ENCODE measurements around the gene ATXN7. TPM values are rescaled to one million over a fixed set of nuclear protein-coding genes. Genes with fewer than 3 reads are reported as not detected.

Gene ATXN7
- total and polyA plus RNA-seq, 2 of the 4 experiments (the other 2 are of a cell fraction): 8.6 to 13.6 TPM

DNA sequence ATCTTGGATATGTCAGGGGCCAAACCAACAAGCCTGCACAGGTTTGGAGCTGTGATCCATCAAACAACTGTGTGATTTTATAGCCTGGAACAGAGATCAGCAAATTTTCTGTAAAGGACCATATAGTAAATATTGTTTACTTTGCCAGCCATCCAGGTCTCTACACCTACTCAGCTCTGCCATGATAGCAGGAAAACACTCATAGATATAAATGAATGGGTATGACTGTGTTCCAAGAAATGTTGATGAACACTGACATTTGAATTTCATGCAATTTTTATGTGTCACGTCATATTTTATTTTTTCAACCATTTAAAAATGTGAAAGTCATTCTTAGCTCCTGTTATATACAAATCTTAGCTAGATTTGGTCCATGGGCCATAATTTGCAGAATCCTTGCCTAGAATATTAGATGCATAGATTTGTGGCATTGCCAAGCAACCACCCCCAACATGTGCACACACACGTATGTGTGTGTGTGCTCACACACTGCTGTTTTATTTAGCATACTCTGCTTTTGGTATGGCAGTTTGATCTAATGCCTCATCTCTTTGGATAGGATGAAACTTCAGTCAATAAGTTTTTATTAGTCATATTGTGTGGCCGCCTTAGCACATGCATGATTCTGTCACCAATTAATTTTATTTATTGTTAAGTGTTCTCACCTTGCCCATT, 6.4 kb downstream of the ATXN7 start (continued):
- TF ChIP-seq RCOR1 (IDR thresholded peaks at IDR 0.05; ENCODE audit: insufficient replicate concordance, low read length): no peak
- TF ChIP-seq MAZ (IDR thresholded peaks at IDR 0.05; ENCODE audit: borderline replicate concordance, low read depth, low read length): no peak

DNA sequence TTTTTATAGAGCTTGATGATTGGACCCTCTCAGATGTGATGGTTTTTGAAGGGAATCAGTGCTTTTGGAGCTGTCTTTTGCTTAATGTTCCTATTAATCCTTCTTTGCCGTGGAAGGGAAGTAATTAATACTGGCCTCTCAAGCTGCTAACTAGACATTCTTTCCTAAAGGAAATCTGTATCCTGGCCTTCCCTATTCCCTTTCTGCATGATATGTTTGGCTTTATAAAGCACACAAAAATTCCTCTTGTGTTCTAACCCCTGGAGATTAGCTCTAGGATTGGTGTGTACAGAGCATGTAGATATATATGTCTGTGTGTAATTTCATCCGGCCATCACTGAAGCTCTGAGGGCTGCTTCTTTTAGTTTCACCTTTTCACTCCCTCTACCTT, 6.9 kb downstream of the ATXN7 start:
- no peak overlapping the region for H2AFZ ChIP-seq (replicated peaks; ENCODE audit: low read length, poor library complexity)
- dilution Hi-C loops (cut with HindIII; ENCODE audit: low sequenced_read_pairs, unreplicated experiment) (no loop called here), intact Hi-C loops (cut with micrococcal nuclease) (no loop called here), in situ Hi-C loops (cut with MboI; ENCODE audit: low sequenced_read_pairs) (no loop called here)
- no peak overlapping the region for H2BK5ac ChIP-seq (ENCODE audit: low read depth, low read length, poor library complexity, severe bottlenecking)
- H4K20me1 ChIP-seq (ENCODE audit: insufficient read depth, low read length): peaks cover 31% of the 10 kb centered on the region; the same call in 1 of the 2 replicates
- no peak overlapping the region for H3K4me3 ChIP-seq (ENCODE audit: insufficient read depth, low read depth, low read length)
- no peak for TF ChIP-seq RCOR1 (IDR thresholded peaks at IDR 0.05; ENCODE audit: insufficient replicate concordance, low read length)
- TF ChIP-seq MXI1 (IDR thresholded peaks at IDR 0.05; ENCODE audit: borderline replicate concordance, low read depth, low read length): no peak
- TF ChIP-seq MAZ (IDR thresholded peaks at IDR 0.05; ENCODE audit: borderline replicate concordance, low read depth, low read length): no peak
- TF ChIP-seq SMC3 (IDR thresholded peaks at IDR 0.05; ENCODE audit: low read depth, low read length): no peak
- TF ChIP-seq NFE2L2 (IDR thresholded peaks at IDR 0.05; ENCODE audit: low read depth, low read length): no peak
- no peak overlapping the region for H2AK5ac ChIP-seq (ENCODE audit: low read depth, low read length)
- no peak overlapping the region for H3K27ac ChIP-seq (ENCODE audit: insufficient read depth, low read length)
- no peak overlapping the region for H3K14ac ChIP-seq (replicated peaks; ENCODE audit: low read depth, low read length)
- H2BK15ac ChIP-seq (ENCODE audit: low read depth, low read length): no peak overlapping the region
- H3K4me2 ChIP-seq (ENCODE audit: low read depth, low read length): no peak overlapping the region
- no peaks in the 10 kb centered on the region for H3K9me3 ChIP-seq (ENCODE audit: control insufficient read depth, insufficient read depth, low read length)
- no TSS peak for BruUV-seq (replicated peaks)
- H2BK20ac ChIP-seq (ENCODE audit: low read depth, low read length): no peak overlapping the region
- peaks cover 3% of the 10 kb centered on the region for H3K4me1 ChIP-seq (ENCODE audit: control insufficient read depth, insufficient read depth, low read length)
- H4K91ac ChIP-seq (ENCODE audit: insufficient read depth, low read depth, low read length): no peak overlapping the region
- H4K8ac ChIP-seq (ENCODE audit: low read depth in 2 of 2, low read length in 2 of 2): no peak overlapping the region
- H2BK120ac ChIP-seq (ENCODE audit: low read depth, low read length): no peak overlapping the region
- H3K9ac ChIP-seq (ENCODE audit: low read depth, low read length): no peak overlapping the region
- peaks cover 46 to 74% of the 10 kb centered on the region in 2 experiments for H3K79me1 ChIP-seq (ENCODE audit: low read depth in 1 of 2, low read length in 2 of 2)
- ATAC-seq (ENCODE audit: low read depth) (no peak), DNase-seq (no peak)
- H4K5ac ChIP-seq (ENCODE audit: low read depth, low read length): no peak overlapping the region
- H3K9me1 ChIP-seq (ENCODE audit: insufficient read depth, low read length): peaks cover 6% of the 10 kb centered on the region
- ChIA-PET CTCF (interaction anchor here (0.6 to 0.9 kb wide), 3 partner anchors 28 to 1511 kb away, joined by 3 to 5 read pairs (median 3); no protein-coding TSS in a partner anchor), POLR2A (ENCODE audit: unreplicated experiment) (no interaction called here)
- H3K27me3 ChIP-seq (ENCODE audit: control insufficient read depth, insufficient read depth, low read length): no peaks in the 10 kb centered on the region
- H3K18ac ChIP-seq (ENCODE audit: low read depth, low read length): no peak overlapping the region
- WGBS, 2 experiments (ENCODE audit: extremely low coverage in 2 of 2, insufficient read length in 1 of 2): no CpG with 5 or more reads among the region's 2 CpGs
- no peak overlapping the region for H3K4ac ChIP-seq (ENCODE audit: low read depth, low read length)
- H3K23ac ChIP-seq (ENCODE audit: low read depth, low read length): no peak overlapping the region
- no peaks in the 10 kb centered on the region; the same call in 1 of the 2 replicates for H3K36me3 ChIP-seq (ENCODE audit: control insufficient read depth, insufficient read depth, low read length)
- no peak overlapping the region for H2AK9ac ChIP-seq (replicated peaks; ENCODE audit: low read depth, low read length, poor library complexity)
- H3K56ac ChIP-seq (ENCODE audit: extremely low read depth, insufficient read depth, low read length): no peak overlapping the region
